GM19455 (cell line): ENCODE data around the gene GALNT2.

Source experiments
- ATAC-seq: cut with Tn5 transposase; IDR thresholded peaks from one replicate; pipeline ENCODE4 v1.9.1; 2021; ENCODE audit not compliant: unreplicated experiment

Gene GALNT2

DNA sequence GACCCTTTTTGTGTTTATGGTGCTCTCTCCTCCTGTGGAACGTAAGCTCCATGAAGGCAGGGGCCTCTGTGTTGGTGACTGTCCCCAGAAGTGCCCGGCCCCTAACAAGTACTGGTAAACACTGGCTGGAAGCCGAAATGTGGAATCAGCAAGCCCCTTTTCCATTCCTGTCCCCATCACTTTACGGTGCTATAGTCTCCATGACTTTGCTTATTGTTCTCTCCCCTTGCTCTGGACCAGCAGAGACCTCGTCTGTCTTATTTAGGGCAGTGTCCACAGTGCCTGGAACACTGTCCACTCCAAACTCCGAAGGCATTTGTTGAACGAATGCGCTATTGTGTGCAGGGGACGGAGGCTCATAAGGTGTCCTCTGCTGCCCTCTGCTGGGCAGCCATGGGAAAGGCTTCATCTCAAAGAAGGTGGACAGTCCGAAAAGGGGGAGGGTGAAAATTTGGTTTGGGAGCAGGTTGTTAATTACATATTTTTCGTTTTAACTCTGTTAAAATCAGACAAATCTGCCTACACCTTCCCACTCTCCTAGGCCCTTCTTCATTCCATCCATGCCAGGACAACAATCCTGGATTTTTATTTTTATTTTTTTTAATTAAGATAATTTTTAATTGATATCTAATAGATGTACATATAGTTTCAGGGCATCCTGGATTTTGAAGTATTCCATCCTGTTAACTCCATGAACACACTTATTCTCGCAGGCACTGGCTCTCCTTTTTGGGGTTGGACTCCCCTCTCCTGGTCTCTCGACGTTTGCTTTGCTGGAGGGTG, 243.5 kb downstream of the GALNT2 start:
- peak; percentile 54 for ATAC-seq

DNA sequence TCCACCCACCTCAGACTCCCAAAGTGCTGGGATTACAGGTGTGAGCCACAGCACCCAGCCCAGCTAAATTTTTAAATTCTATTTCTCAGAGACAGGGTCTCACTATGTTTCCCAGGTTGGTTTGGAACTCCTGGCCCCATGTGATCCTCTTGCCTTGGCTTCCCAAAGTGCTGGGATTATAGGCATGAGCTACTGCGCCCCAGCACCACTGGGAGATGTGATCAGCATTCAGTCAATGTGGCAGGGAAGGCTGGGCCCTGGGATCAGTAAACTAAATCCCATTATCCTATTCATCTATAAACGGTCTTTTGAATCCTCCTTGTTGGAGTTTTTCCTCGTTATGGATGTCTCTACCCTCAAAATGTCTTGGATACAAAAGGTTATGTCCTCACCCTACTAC, 245.6 kb downstream of the GALNT2 start:
- ATAC-seq, result no peak

DNA sequence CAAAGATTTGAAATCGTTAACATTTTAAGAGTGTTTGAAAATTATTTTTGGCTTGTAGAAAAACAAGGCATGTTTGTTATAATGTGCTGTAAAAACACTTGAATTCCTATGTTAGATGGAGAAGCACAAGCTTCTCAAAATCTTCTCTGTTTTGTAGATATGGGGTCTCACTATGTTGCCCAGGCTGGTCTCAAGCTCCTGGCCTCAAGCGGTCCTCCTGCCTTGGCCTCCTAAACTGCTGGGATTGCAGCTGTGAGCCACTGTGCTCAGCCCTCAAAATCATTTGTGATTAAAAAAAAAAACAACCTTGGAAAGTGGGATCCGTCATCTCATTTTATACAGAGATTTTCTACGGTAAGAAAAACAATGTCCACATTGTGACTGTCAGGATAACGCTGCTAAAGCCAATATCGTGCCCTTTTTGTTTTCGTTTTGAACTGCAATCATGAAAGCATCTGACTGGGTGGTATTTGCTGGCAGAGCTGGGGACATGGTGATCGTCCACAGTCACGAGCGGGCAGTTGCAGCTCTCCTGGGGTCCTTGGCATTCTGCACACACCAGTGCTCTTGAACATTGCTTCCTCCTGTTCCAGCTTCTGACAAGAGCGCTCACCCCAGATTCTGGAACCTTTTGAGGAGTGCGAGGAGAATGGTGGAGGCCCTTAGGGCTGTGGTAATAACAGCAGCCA, 246.6 kb downstream of the GALNT2 start:
- no peak for ATAC-seq

DNA sequence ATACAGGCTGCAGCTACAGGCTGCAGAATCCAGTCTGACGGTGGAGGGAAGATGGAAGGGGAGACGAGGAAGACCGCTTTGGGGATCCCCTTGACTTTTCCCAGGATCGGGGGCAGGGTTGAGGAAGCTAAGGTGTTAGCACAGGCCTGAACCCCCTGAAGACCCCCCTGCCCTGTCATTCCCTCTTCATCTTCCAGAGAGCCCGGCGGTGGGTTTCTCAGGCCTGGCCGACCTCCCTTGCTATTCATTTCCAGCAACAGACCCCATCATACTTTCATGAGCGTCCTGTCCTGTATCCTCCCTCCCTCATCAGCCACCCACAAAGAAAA, 247.1 kb downstream of the GALNT2 start:
- ATAC-seq, result no peak

DNA sequence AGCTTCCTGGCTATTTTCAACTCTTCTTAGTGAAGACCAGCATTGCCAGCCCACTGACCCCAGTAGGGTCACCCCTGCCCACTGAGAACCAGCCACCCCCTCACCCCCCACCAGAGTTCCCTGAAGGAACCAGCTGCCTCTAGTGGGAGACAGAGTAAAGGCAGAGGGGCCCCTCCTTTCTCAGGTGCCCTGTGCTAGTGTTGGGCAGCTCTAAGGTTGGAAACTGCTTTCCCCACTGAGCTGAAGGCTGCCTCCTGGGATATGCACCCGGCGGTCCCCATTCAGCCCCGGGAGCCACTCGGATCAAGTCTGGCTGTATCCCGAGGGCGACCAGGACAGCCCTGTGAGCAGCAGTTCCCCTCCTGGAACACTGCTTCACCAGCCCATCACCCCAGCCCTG, 248.1 kb downstream of the GALNT2 start:
- no peak for ATAC-seq

DNA sequence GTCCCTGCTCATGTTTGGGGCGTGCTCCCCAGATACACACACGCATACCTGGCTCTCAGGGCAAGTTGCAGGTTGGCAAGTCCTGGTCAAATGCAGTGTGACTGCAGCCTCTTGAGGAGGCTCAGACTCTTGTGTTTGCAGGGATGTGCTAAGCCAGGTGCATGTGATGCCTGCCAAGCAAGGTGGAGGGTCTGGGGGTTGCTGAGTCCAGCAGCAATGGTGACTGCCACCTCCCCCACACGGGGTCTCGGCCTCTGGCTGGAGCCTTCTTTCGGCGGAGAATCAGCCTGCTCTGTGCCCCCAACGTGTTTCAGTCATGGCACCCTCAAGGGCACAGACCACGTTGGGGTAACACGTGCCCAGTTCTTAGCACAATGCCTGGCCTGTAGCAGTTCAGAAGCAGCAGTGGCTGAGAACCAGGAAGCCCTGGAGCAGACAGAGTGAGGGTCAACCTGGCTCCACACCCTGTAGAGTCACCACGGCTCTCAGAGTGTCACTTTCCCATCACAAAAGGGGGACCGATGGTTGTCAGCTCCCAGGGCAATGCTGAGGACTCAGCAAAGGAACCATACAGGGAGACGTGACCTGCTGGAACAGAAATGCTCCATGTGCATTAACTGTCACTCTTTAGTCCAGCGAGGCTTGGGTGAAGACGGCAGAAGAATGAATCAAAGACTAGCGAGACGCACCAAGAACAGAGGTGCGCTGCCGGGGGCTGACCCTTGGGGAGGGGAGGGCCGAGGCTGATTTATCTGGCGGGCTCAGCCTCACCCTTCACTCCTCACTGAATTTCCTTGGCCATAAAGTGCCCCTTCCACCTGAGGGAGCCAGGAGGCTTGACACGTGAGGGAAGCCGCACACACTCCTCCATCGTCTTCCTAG, 250.1 kb downstream of the GALNT2 start:
- ATAC-seq, result no peak

DNA sequence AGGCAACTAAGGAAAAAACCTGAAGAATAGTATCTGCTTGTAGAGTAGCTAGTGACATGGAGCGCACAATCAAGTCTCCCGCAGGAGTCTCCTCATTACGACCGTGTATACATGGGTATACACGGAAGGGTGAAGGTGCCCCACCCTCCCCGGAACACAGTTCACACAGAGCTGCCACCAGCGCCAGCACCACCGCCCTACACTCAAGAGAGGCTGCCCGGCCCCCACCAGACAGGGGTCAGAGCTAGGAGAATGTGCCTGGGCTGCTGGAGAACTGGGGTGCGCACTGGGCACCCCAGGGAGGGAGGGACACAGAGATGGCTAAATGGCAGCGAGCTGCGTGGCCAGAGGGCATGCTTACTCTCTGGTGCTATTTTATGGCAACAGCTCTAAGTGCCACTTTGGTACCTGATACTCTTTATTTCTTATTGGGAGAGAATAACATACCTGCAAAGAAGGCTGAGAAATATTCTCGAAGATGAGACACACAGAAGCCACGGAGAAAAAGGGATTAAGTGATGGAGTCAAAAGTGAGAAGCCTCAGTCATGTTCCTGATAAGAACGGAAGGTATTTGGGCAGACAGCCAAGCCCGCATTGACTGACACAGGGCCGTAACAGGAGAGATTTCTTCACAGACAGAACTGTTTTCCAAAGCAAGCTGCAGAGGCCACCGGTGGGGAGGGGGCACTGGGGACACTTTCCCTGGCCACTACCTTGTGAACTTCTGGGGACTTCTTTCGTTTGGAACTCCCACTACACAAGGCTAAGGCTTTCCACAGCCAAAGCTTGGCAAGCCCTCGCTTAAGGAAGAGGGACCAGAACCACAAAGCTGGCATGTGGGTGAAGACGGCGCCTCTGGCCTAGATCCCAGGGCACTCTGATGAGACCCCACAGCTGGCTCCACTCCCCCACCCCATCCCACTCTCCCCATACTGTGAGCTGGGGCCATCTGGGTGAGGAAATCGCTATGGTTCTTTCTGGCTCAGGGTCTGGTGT, 251.1 kb downstream of the GALNT2 start:
- no peak for ATAC-seq

DNA sequence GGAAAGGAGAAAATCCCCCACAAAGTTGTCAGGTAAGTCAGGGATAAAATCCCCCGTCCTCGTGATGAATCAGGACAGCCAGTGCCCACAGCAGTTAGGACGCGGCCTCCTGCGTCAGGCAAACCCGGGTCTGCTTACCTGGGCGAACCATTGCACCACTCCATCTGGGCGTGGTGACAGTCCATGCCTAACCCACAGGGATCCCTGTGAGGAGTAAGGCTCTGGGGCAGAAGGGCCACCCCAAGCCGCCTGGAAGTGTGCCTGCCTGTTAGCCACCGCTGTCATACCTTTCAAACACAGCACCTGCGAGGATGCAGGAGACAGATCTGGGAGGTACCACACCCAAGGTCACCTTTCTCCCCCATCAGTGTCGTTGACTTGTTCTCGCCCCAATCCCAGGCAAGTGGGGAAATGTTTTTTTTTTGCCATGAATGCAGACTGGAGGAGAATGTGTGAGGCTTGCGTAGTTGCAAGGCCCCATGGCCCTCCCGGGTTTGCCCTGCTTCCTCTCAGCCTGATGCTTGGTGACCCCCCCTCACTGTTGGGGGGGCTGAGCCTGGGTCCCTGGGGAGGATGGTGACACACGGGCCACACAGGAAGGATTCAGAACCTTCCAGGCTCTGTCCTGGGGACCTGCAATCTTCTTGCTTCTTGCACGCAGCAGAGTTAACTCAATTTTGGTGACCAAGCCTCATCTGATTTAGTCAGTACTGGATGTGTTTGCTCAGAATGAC, 252.1 kb downstream of the GALNT2 start:
- no peak for ATAC-seq

DNA sequence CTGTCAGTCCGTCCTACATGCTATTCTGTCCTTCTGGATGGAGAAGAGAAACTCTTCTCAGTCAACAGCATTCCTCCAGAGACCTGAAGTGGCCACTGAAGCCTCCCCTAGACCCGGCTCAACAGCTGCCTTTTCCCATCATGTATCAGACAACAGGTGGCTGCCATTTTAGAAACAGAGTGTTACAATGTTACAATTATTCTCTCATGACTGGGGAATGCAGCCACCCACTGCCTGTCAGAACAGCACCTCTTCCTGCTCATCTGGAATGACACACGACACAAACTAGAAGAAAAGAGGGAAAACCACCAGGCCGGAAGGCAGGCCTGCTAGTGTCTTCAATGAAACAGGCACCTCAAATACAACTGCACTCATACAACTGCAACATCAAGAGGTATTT, 253.8 kb downstream of the GALNT2 start:
- ATAC-seq, result no peak

DNA sequence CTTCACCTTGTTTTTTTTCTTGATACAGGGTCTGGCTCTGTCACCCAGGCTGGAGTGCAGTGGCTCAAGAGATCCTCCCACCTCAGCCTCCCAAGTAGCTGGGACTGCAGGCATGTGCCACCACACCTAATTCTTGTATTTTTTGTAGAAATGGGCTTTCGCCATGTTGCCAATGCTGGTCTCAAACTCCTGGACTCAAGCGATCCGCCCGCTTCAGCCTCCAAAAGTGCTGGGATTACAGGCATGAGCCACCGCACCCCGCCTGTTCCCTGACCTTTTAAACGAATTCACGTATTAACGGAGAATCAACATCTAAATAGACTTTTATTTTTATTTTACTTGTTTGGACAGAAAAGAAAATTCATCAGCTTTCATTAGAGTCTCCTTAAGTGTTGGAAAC, 254.3 kb downstream of the GALNT2 start:
- no peak for ATAC-seq

DNA sequence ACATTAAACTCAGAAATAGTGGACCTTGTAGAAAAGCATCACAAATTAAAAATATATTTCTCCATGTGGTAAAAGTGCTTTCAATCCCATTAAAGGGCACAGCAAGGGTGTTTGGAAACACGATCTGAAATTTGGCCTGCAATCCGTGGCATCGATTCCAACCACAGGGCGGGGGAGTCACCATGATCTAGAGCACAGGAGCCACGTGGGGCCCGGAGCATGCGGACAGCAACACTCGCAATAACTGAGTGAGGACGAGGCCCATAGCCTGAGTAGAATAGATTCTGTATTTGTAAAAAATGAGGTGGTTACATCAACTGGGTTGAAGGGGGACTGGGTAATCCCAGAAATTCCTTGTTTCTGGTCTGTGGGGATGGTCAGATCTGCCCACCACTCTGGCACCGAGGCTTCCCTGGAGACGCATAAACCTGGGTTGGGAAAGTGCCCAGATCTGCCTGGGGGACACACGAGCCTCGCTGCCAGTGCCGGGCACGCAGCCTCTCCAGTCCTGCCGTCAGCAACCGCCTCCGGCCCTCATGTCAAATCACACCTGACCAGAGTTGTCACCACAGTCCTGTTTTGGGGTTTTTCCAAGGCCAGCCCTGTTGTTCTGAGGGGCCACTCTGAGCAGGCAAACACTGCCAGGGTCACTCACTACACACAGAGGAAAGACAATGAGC, 254.8 kb downstream of the GALNT2 start:
- no peak for ATAC-seq

DNA sequence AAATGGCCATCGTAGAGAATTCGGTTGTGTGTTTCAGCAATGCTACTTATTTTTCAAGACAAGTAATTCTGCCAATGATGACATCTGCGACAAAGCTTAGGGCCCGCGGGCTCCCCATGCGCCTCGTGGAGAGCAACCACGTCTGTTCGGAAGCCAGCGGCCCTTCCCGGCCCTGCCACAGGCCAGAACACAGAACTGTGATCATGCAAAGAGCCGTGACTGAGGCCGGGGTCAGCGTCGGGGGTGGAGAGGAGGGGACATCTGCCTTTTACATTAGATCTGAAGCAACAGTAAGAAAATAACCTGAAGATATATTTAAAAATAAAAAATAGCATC, 255.4 kb downstream of the GALNT2 start:
- ATAC-seq, result no peak

DNA sequence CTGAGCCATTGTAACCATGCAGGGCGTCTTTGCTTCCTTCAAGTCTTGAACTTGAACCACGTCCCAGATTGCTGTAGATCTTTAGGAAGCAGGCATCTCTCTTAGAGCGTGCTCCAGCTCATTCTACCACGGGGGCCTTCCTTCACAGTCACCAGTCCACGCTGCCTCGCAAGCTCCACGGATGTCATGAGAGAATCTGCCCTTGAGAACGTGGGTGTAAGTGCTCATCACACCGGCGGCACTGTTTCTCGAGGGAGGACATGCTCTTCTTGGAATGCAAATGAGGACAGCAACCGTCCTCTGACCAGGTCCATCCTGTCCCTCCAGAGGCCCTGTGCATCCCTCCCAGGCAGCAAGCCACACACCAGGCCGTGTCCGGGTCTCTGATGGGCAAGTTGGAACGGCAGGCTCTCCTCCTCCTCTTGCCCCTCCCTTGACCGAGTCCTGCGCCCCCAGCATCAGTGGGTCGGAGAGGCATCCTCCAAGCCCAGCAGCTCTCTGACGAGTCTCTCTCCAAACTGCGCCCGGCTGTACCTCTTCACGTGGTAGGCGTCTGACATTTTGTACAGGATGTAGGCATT, 256.0 kb downstream of the GALNT2 start:
- no peak for ATAC-seq

DNA sequence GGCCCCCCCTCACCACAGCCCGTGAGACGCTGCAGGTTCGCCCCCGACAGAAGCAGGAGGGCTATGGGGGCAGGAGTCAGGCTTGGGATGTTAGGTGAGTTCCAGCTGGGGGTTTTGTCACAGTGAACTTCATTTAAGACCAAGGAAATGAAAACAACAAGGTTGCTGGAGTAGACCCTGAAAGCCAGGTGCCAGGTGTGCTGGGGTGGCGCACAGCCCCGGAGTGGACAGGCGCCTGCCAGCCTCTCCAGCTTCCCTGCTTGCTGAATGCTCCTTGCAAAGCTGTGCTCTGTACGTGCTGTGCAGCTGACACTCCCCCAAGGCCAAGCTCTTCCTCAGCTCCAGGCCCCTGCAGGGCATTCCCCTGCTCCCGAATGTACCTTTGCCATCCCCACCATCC, 256.6 kb downstream of the GALNT2 start:
- no peak for ATAC-seq

DNA sequence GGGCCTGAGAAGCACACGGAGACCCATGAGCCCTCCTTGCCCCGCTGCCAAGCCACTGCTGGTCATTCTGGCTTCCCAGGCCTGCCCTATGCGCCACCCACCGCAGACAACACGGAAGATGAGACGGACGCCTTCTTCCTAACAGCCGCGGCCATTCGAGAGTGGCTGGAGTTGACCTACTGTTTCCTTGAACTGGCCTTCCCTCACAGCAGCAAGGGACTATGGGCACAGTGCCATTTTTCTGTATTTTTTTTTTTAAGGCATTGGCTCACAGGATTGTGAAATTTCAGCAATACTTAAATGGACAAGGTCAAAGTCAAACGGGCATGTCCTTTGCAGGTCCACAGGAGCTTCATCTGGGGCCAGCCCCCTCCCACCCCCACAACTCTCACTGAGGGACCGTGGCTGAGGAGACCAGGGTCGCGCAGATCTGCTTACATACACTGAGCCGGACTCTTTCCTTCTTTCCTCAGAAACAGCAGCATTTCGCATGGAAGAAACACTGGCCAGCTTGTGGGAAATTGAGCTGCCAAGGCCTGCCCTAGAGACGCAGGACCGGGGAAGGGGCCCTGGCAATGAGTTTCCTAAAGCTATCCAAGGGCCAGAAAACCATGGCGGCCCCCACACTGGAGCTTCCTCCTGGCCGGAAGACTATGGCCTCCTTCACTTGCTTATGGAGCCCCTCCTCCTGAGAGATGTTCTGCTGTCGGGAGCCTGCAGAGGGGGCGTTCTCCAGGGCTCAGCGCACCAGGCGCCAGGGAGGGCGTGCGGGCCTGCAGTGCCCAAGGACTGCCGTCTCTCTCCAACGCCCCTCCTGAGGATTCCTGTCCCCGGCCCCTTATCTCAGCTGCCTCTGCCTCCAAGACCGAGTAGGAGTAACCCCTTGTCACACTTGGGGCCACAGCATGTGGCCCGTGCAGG, 260.2 kb downstream of the GALNT2 start:
- no peak for ATAC-seq

DNA sequence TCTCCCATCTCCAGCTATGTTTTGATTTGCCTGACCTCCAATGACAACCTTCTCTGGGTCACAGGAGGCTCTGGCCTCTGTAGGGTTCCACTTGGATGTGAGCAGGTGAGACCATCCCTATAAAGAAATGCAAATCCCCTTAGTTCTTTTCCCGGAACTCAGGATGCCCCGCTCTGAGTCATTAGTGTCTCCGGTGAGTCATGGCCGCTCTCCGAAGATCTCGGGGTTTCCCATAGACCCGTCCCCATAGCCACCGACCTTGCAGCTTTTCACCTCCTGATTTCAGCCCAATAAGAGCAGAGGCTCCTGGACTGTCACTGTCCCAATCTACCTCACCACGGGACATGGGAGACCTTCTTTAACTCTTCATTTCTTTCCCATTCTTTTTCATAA, 260.9 kb downstream of the GALNT2 start:
- ATAC-seq, result no peak

DNA sequence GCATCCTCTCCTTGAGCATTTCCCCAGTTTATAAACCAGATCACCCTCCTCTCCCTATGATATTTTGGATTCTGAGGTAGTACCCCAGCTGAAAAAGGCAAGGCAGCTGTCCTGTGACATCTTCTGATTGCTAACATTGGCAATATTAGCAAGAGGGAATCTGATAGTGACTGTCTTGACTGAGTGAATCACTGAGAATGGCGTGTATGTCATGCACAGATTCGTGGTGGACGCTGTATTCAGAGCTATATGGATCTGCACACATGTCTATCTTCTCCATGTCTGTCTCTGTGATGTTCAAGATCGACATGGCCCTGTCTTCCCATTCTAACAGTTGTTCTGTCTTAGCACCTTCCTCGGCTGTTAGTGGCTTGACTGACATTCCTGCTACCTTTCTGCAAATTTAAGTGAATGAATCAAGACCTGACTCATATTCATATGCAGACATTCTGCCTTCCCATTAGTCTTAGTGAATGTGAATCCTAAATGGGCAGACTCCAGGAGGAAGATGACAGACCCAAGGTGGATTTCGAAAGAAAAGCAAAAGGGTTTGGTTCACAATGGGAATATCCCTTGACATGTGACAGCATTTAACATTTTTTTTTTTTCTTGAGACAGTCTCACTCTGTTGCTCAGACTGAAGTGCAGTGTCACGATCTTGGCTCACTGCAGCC, 261.4 kb downstream of the GALNT2 start:
- no peak for ATAC-seq

DNA sequence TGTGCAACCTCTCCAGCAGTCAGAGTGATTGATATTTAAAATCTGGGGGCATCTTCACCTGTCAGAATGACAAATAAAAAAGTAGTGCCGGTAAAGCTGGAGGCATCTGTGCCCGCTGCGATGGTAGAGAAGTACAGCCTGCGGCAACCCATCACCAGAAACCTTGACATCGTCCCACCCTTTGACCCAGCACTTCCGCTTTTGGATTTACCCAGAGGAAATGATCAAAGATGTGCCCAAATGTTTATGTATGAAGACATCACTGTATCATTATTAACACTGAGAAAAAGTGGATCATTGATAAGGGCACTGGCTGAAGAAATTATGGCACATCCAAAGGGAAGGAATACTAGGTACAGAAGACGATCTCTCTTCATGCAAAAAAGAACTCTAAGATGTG, 263.1 kb downstream of the GALNT2 start:
- ATAC-seq, result no peak
